ENCODE results near the gene LRRC49. TPM values are rescaled to one million over a fixed set of nuclear protein-coding genes. Genes with fewer than 3 reads are reported as not detected.

LRRC49 gene
- total RNA-seq, 1 experiment from 2014 or later = 6.2 TPM

GRCh38 chr15:71055461-71055860, 162.8 kb downstream of the LRRC49 start:
- CTCF ChIA-PET = no interaction called here
- Histone ChIP-seq H4K20me1 (ENCODE audit: insufficient read depth) (no peaks in the 10 kb centered on the region), H3K4me2 (no peak overlapping the region), H3K4me1 (replicated peaks; ENCODE audit: insufficient read depth) (peaks cover 4% of the 10 kb centered on the region; the same call in 1 of the 2 replicates), H3K9me3 (ENCODE audit: insufficient read depth, low read depth) (no peaks in the 10 kb centered on the region), H3K36me3 (ENCODE audit: low read depth) (no peaks in the 10 kb centered on the region), H3F3A (ENCODE audit: insufficient read depth, low read depth) (no peaks in the 10 kb centered on the region), H3K79me2 (ENCODE audit: low read depth) (no peaks in the 10 kb centered on the region), H2AFZ (no peak overlapping the region), H3K9me2 (ENCODE audit: insufficient read depth) (no peaks in the 10 kb centered on the region), H3K4me3 (no peak overlapping the region), H3K27me3 (ENCODE audit: insufficient read depth, low read depth) (no peaks in the 10 kb centered on the region), H3K27ac (no peak overlapping the region)
- DNase-seq = no peak
- no peak for TF ChIP-seq CTCF (conservative IDR thresholded peaks at IDR 0.05)
- TF ChIP-seq EZH2 (IDR thresholded peaks at IDR 0.05; ENCODE audit: low read depth) = no peak
- POLR2A ChIA-PET (ENCODE audit: unreplicated experiment) = no interaction called here
- no TSS peak for BruUV-seq (replicated peaks)
- intact Hi-C loops (cut with micrococcal nuclease; ENCODE audit: unreplicated experiment) = no loop called here

- H3K27me3 ChIP-seq (ENCODE audit: insufficient read depth, low read depth) = no peaks in the 10 kb centered on the region
- no peaks in the 10 kb centered on the region for H3K79me2 ChIP-seq (ENCODE audit: low read depth)
- POLR2A ChIA-PET (ENCODE audit: unreplicated experiment) = no interaction called here
- H2AFZ ChIP-seq = no peak overlapping the region
- no peak overlapping the region for H3K4me2 ChIP-seq
- no TSS peak for BruUV-seq (replicated peaks)
- H3K4me3 ChIP-seq = no peak overlapping the region
- peaks cover 4% of the 10 kb centered on the region; the same call in 1 of the 2 replicates for H3K4me1 ChIP-seq (replicated peaks; ENCODE audit: insufficient read depth)
- DNase-seq = no peak
- H3K9me3 ChIP-seq (ENCODE audit: insufficient read depth, low read depth) = no peaks in the 10 kb centered on the region
- CTCF ChIA-PET = no interaction called here
- no peaks in the 10 kb centered on the region for H3K9me2 ChIP-seq (ENCODE audit: insufficient read depth)
- H3K36me3 ChIP-seq (ENCODE audit: low read depth) = no peaks in the 10 kb centered on the region
- no peak for TF ChIP-seq CTCF (conservative IDR thresholded peaks at IDR 0.05)
- TF ChIP-seq EZH2 (IDR thresholded peaks at IDR 0.05; ENCODE audit: low read depth) = no peak
- H4K20me1 ChIP-seq (ENCODE audit: insufficient read depth) = no peaks in the 10 kb centered on the region
- intact Hi-C loops (cut with micrococcal nuclease; ENCODE audit: unreplicated experiment) = no loop called here
- H3K27ac ChIP-seq = no peak overlapping the region
- no peaks in the 10 kb centered on the region for H3F3A ChIP-seq (ENCODE audit: insufficient read depth, low read depth)
Observed at GRCh38 chr15:71056111-71056510, 163.5 kb downstream of the LRRC49 start.

- H3F3A ChIP-seq (ENCODE audit: insufficient read depth, low read depth) = no peaks in the 10 kb centered on the region
- ChIA-PET POLR2A (ENCODE audit: unreplicated experiment) (no interaction called here), CTCF (interaction anchor here (0.6 kb wide), 1 partner anchor 245 kb away, joined by 3 read pairs; no protein-coding TSS in a partner anchor)
- no peak overlapping the region for H3K27ac ChIP-seq
- no peaks in the 10 kb centered on the region for H3K9me3 ChIP-seq (ENCODE audit: insufficient read depth, low read depth)
- no peaks in the 10 kb centered on the region for H3K36me3 ChIP-seq (ENCODE audit: low read depth)
- BruUV-seq (replicated peaks) = no TSS peak
- intact Hi-C loops (cut with micrococcal nuclease; ENCODE audit: unreplicated experiment) = no loop called here
- no peak overlapping the region for H3K4me3 ChIP-seq
- no peak for DNase-seq
- peaks cover 4% of the 10 kb centered on the region; the same call in 1 of the 2 replicates for H3K4me1 ChIP-seq (replicated peaks; ENCODE audit: insufficient read depth)
- no peaks in the 10 kb centered on the region for H3K79me2 ChIP-seq (ENCODE audit: low read depth)
- H3K4me2 ChIP-seq = no peak overlapping the region
- no peaks in the 10 kb centered on the region for H3K9me2 ChIP-seq (ENCODE audit: insufficient read depth)
- no peak for TF ChIP-seq EZH2 (IDR thresholded peaks at IDR 0.05; ENCODE audit: low read depth)
- no peak for TF ChIP-seq CTCF (conservative IDR thresholded peaks at IDR 0.05)
- H2AFZ ChIP-seq = no peak overlapping the region
- no peaks in the 10 kb centered on the region for H3K27me3 ChIP-seq (ENCODE audit: insufficient read depth, low read depth)
- H4K20me1 ChIP-seq (ENCODE audit: insufficient read depth) = no peaks in the 10 kb centered on the region
Observed at GRCh38 chr15:71057143-71057542, 164.5 kb downstream of the LRRC49 start.
